GM21528 (cell line): Measurements from ENCODE around the gene TBCE.
A peak's percentile ranks its signal among the peaks of the same experiment; 100 is the strongest.

Experiments
- ATAC-seq: cut with Tn5 transposase; IDR thresholded peaks from one replicate; pipeline ENCODE4 v1.9.1; 2021; ENCODE audit warnings: mild to moderate bottlenecking, moderate library complexity; ENCODE audit not compliant: unreplicated experiment, low FRiP score

TBCE gene

GRCh38 chr1:235367000-235367908, at the start of gene TBCE:
TBCE (plus strand) TSS chr1:235367427; CDS start chr1:235380050, 12,623 bp downstream.
- ATAC-seq = peak; percentile 100

DNA sequence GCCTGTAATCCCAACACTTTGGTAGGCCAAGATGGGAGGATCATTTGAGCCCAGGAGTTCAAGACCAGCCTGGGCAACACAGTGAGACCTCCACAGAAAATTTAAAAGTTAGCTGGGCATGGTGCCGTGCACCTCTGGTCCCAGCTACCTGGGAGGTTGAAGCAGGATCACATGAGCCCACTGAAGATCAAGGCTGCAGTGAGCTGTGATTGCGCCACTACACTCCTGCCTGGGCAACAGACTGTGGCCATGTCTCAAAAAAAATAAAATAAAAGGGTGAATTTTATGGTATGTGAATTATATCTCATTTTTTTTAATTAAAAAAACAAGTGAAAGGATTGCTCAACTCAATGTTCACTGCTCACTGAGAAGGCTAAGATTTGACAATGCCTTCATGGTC, 48.0 kb upstream of the TBCE start:
- ATAC-seq = no peak

DNA sequence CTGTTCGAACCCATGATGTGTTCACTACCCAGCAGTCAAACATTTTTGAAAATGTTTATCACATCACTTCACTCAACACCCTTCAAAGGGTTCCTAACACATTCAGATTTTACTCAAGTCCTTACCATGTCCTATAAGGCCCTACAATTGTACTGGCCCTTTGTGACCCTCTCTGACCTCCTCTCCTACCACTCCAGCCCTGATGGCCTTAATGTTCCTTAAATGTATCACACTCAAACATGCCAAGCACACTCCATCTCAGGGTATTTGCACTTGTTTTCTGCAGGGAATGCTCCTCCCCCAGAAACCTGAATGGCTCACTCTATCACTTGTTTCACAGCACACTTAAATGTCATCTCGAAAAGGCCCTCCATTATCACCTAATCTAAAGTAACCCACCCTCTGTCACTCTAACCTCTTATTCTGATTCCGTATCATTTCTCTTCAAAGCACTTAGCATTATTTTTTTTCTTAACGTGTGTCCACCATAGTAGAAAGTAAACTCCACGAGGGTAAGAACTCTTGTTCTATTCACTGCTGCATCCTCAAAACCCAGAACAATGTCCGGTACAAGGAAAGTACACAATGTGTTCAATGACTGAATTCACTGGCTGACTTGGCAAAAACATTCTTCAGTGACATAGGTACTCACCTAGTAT, 46.6 kb upstream of the TBCE start:
- ATAC-seq = no peak

DNA sequence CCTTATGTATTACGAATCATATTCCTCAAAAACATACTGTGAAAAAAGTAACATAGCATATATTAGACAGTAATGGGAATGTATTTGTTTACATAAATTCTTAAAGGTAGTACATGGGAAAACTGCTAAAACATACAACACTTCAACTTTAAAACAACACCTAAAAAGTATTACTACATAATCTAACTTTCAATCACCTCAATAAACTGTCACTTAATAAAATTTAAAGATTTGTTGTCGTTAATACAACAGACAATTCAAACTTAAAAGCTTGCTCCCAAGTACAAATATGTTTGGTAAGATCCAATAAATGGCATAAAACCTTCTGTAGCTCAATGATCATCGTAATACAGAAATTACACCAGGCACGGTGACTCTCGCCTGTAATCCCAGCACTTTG, 42.9 kb upstream of the TBCE start:
- no peak for ATAC-seq

DNA sequence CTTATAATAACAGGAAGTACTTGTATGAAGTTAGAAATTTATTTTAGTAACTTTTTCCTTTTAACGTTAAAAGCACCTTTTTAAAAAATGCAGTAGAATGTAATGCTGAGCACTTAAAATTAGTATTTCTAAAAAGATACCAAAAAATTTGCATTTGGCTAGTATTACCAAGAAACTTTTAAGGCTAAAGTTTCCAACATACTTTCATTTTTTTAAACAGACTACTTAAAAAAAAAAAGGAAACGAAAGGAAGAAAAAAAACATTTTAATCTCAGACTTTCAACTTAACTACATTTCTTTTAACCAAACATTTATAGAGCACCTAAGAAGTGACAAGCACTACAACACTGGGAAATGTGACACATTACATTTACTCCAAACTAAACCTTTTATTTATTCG, 42.1 kb upstream of the TBCE start:
- no peak for ATAC-seq

- ATAC-seq = no peak
These were observed 41.4 kb upstream of the TBCE start for GRCh38 chr1:235325854-235326253.

DNA sequence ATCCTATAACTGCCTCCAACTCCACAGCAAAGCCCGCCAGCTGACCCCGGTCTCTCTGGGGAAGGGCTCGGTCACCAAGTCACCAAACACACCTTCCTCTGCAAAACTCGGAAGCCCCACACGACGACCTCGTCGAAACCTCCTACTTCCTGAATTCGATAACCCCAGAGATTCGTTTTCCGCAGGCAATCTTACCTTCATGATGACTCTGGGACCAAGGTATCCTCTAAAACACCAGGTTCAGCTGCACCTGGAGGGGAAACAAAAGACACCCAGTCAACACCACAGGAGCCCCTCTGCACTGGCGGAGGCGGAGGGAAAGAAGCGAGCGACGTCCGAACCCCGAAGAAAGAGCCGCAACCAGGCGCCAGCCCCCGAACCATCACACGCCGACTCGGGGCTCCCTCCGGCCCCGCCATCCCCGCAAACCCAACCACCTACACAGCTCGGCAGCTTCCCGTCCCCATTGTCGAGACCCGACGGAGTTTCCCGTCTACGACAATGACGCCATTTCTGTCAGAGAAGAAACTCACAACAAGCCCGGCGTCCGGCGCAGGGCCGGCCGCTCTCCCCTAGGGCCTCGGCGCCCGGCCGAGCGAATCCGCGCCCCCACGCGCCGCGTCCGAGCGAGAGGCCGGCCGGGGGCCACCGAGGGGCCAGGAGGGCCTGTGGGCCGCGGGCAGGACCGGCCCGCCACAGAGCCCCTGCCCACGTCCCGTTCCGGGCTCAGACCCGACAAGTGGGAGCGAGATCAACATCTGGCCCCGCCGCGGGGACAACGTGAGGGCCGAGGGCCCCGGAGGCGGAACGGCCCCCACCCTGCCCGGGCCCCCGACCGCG, 40.3 kb upstream of the TBCE start:
- ATAC-seq = peak; percentile 27

GRCh38 chr1:235327559-235328270, 39.5 kb upstream of the TBCE start, which contains the start of gene ARID4B:
ARID4B (minus strand) TSS chr1:235328179; CDS start chr1:235326919, 1,260 bp downstream.
- peak; percentile 6 for ATAC-seq

- peak; percentile 71 for ATAC-seq
These were observed 38.7 kb upstream of the TBCE start, which contains the start of gene GGPS1 for GRCh38 chr1:235328271-235329138. GGPS1 (plus strand) TSS chr1:235328570; CDS start chr1:235335265, 6,695 bp downstream.

- ATAC-seq = peak; percentile 19
These were observed 37.9 kb upstream of the TBCE start for GRCh38 chr1:235329139-235329902.

GRCh38 chr1:235330918-235331285, 36.3 kb upstream of the TBCE start:
- ATAC-seq = no peak

- ATAC-seq = no peak
These were observed 35.8 kb upstream of the TBCE start for GRCh38 chr1:235331401-235331800.

- ATAC-seq = no peak
These were observed 30.3 kb upstream of the TBCE start for GRCh38 chr1:235336903-235337302.

DNA sequence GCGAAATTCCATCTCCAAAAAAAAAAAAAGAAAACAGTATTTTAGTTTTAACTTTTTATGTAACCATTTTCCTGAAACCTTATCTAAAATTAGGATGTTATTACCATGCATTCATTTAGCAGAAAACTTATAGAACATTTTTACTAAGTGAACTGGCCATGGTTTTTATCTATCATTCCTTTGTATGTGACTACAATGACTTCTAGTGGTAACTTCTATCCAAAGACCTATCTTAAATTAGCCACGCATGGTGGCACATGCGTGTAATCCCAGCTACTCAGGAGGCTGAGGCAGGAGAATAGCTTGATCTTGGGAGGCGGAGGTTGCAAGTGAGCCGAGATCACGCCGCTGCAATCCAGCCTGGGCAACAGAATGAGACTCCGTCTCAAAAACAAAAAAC, 27.5 kb upstream of the TBCE start:
- no peak for ATAC-seq

- no peak for ATAC-seq
These were observed 25.9 kb upstream of the TBCE start for GRCh38 chr1:235341334-235341733.

GRCh38 chr1:235342039-235342438, 25.2 kb upstream of the TBCE start:
- no peak for ATAC-seq

- no peak for ATAC-seq
These were observed 24.8 kb upstream of the TBCE start for GRCh38 chr1:235342471-235342870.

- ATAC-seq = no peak
These were observed 23.5 kb upstream of the TBCE start for GRCh38 chr1:235343726-235344125.
